ENCODE results near the gene AVP.
"Not testable (repeated sequence)": the region's sequence is repeated elsewhere in the genome, so short reads cannot be mapped to it uniquely, and the experiment has no call there.

DNA sequence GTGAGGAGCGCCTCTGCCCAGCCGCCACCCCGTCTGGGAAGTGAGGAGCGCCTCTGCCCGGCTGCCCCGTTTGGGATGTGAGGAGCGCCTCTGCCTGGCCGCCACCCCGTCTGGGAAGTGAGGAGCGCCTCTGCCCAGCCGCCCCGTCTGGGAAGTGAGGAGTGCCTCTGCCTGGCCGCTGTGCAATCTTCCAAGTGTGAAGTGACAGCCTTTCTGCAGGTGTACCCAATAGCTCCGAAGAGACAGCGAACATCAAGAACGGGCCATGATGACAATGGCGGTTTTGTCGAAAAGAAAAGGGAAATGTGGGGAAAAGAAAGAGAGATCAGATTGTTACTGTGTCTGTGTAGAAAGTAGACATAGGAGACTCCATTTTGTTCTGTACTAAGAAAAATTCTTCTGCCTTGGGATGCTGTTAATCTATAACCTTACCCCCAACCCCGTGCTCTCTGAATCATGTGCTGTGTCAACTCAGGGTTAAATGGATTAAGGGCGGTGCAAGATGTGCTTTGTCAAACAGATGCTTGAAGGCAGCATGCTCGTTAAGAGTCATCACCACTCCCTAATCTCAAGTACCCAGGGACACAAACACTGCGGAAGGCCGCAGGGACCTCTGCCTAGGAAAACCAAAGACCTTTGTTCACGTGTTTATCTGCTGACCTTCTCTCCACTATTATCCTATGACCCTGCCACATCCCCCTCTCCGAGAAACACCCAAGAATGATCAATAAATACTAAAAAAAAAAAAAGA lies 41.4 kb upstream of the AVP start:
- TF ChIP-seq, protein P1, sequence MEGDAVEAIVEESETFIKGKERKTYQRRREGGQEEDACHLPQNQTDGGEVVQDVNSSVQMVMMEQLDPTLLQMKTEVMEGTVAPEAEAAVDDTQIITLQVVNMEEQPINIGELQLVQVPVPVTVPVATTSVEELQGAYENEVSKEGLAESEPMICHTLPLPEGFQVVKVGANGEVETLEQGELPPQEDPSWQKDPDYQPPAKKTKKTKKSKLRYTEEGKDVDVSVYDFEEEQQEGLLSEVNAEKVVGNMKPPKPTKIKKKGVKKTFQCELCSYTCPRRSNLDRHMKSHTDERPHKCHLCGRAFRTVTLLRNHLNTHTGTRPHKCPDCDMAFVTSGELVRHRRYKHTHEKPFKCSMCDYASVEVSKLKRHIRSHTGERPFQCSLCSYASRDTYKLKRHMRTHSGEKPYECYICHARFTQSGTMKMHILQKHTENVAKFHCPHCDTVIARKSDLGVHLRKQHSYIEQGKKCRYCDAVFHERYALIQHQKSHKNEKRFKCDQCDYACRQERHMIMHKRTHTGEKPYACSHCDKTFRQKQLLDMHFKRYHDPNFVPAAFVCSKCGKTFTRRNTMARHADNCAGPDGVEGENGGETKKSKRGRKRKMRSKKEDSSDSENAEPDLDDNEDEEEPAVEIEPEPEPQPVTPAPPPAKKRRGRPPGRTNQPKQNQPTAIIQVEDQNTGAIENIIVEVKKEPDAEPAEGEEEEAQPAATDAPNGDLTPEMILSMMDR (IDR thresholded peaks at IDR 0.05; ENCODE audit: low read depth, low read length): not testable (repeated sequence)
- not testable (repeated sequence) for TF ChIP-seq POLR2A (IDR thresholded peaks at IDR 0.05; ENCODE audit: extremely low read depth, insufficient read length); MYC (IDR thresholded peaks at IDR 0.05; ENCODE audit: low read depth, low read length)
- TF ChIP-seq, protein P2, sequence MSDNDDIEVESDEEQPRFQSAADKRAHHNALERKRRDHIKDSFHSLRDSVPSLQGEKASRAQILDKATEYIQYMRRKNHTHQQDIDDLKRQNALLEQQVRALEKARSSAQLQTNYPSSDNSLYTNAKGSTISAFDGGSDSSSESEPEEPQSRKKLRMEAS (IDR thresholded peaks at IDR 0.05; ENCODE audit: low read depth, low read length): not testable (repeated sequence)

All from NB4 (cell line).